ENCODE measurements around the gene CBLC.
"Not testable (repeated sequence)": the region's sequence is repeated elsewhere in the genome, so short reads cannot be mapped to it uniquely, and the experiment has no call there.

The CBLC gene

DNA sequence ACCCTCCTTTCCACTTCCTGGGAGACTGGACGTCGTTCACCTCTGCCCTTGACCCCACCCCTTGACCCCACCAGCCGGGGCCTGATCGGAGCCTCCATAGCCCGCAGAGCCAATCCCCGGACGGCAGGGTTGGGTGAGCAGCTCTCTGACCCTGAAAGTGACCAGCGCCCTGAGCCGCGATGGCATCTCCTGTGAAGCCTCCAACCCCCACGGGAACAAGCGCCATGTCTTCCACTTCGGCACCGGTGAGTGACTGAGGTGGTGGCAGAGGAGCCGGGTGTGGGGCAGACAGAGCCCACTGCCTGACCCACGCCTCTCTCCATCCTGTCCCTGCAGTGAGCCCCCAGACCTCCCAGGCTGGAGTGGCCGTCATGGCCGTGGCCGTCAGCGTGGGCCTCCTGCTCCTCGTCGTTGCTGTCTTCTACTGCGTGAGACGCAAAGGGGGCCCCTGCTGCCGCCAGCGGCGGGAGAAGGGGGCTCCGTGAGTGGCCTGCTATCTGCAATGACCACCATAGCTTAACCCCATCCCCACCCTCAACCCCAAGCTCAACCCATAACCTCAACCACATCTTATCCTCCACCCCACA is 41.6 kb downstream of the CBLC start:
- DNase-seq (ENCODE audit: low spot score) = no peak

- DNase-seq (ENCODE audit: low spot score) = no peak
Measured at GRCh38 chr19:44820648-44821609, 43.2 kb downstream of the CBLC start.

- DNase-seq (ENCODE audit: low spot score) = no peak
Measured at GRCh38 chr19:44822177-44822576, 44.5 kb downstream of the CBLC start.

- no peak for DNase-seq (ENCODE audit: low spot score)
Measured at GRCh38 chr19:44822670-44823372, 45.1 kb downstream of the CBLC start.

DNA sequence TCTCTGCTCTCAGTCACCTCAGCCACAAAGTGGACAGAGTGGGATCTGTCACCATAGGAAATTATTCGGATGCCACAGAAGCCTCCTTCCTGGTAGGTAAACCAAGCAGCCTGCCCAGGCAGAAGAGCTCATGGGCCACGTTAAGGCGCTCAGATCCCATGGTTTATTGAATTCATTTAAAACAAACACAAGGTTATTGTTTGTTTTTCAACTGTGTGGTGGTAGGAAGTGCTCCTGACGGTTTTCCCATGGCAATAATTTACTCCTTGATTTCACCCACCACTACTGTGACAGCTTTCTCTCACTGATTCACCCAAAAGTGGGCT is 45.6 kb downstream of the CBLC start:
- DNase-seq (ENCODE audit: low spot score) = no peak

GRCh38 chr19:44824761-44825160 is 47.1 kb downstream of the CBLC start:
- DNase-seq (ENCODE audit: low spot score) = no peak

- not testable (repeated sequence) for DNase-seq (ENCODE audit: low spot score)
Measured at GRCh38 chr19:44832875-44833274, 55.2 kb downstream of the CBLC start.

DNA sequence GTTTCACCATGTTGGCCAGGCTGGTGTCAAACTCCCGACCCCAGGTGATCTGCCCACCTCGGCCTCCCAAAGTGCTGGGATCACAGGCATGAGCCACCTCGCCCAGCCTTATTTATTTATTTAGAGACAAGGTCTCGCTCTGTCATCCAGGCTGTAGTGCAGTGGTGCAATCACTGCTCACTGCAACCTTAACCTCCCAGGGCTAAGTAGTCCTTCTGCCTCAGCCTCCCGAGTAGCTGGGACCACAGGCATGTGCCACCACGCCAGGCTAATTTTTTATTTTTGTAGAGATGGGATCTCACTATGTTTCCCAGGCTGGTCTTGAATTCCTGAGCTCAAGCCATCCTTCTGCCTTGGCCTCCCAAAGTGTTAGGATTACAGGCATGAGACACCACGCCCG is 56.7 kb downstream of the CBLC start:
- DNase-seq (ENCODE audit: low spot score) = not testable (repeated sequence)

DNA sequence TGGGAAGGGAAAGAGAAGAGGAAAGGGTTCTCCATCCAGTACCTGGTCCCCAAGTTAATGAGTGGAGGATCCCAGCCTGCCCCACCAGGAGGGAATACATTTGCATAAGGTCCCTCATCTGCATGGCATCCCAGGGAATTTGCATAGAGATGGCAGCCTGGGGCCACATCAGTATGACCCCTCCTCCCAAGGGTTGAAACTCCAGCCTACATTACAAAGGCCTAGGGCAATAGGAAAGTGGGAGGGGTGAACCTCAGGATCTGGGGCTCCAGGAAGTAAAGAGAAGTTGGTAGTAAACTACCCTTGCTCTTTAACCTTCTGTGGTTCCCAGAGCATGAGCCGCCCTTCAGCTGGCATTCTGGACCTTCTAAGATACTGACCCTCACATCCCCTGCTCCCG is 61.6 kb downstream of the CBLC start:
- no peak for DNase-seq (ENCODE audit: low spot score)

DNA sequence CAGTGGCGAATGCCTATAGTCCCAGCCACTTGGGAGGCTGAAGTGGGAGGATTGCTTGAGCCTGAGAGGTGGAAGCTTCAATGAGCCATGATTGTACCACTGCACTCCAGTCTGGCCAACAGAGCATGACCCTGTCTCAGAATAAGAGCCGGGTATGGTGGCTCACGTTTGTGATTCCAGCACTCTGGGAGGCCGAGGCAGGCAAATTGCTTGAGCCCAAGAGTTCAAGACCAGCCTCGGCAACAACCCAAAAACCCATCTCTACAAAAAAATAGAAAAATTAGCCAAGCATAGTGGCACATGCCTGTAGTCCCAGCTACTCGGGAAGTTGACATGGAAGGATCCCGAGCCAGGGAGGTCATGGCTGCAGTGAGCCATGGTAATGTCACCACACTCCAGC is 63.1 kb downstream of the CBLC start:
- DNase-seq (ENCODE audit: low spot score) = no peak

GRCh38 chr19:44841231-44841630 is 63.5 kb downstream of the CBLC start:
- no peak for DNase-seq (ENCODE audit: low spot score)

- no peak for DNase-seq (ENCODE audit: low spot score)
Measured at GRCh38 chr19:44845286-44845611, 67.6 kb downstream of the CBLC start.

- DNase-seq (ENCODE audit: low spot score) = peak; percentile 77
Measured at GRCh38 chr19:44845612-44846454, 68.1 kb downstream of the CBLC start, which contains the start of gene NECTIN2. TSS of gene NECTIN2 (plus strand) at chr19:44846297. CDS start at chr19:44846526, 229 bp downstream.

GRCh38 chr19:44846455-44847143 is 68.9 kb downstream of the CBLC start:
- no peak for DNase-seq (ENCODE audit: low spot score)

- DNase-seq (ENCODE audit: low spot score) = no peak
Measured at GRCh38 chr19:44847144-44848035, 69.7 kb downstream of the CBLC start.

DNA sequence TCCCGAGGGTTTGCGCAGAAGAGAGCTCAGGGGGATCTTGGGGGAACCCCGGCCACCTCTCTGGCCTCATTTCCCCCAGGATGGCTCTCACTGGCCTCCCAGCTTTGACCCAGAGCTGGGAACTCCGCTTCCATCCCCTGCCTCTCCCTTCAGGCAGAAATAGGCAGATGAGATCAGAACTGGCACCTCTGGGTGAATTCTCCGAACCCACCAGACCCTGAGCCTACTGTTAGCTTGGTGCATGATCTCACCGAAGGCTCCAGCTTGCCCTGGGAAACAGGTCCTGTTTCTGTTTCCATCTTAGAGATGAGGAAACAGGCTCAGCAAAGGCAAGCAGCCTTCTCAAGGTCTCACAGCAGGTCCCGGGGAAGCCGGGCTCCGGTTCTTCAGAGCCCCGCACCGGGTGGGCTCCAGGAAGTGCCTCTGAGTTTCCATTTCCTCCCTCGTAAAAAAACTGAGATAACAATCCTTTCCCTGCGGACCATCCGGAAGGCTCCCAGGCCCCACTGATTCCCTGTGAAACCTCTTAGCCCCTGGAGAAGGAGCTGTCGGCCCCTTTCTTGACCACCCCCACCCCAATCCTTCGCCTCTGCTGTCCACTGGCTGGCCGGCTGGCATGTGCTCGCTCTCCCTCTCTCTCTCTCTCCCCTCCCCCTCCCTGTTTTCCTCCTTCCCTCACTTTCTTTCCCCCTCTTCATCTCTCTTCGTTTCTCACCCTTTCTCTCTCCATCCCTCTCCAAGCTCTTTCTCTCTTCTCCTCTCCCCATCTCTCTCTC is 70.5 kb downstream of the CBLC start:
- no peak for DNase-seq (ENCODE audit: low spot score)

DNA sequence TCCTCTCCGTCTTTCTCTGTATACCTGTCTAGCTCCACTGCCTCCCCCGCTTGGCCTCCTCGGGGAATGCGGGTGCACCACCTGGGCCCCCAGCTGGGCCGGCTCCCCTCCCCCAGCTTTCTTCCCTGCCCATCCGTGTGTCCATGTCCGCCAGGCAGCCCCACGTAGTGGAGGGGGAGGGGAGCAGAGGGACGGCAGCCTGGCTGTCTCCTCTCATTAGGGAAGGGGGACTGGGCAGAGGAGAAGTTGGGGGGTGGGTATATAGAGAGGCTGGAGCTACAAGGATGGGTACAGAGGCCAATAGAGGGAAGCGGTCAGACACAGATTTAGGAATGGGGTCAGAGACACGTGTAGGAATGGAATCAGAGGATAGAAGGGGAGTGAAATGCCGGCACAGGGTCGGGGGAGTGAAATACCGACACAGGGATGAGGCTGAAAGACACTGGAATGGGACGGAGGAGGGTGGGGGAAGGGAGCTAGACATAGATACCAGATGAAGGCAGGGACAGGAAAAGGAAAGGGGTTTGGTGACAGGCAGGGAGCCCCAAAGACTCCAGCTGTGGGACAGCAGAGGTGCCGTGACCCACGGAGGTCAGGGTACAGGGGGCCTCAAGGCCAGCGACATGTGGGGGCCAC is 71.2 kb downstream of the CBLC start:
- DNase-seq (ENCODE audit: low spot score) = no peak
